LHCN-M2 (cell line): ENCODE measurements around the gene NSL1. TPM values are rescaled to one million over a fixed set of nuclear protein-coding genes. Genes with fewer than 3 reads are reported as not detected.
A peak's percentile ranks its signal among the peaks of the same experiment; 100 is the strongest.
"Not testable (repeated sequence)": the region's sequence is repeated elsewhere in the genome, so short reads cannot be mapped to it uniquely, and the experiment has no call there.

Source experiments
- DNase-seq: peaks from one replicate; pipeline ENCODE4 v3.0.0-alpha.2; 2012; ENCODE audit warnings: low read depth
- total RNA-seq: library from RNA; depleted of rRNA; stranded (reverse); fragments of >200 nt; gene quantifications from 2 replicates; pipeline ENCODE4 v1.2.3, GENCODE V29; 2014

The NSL1 gene
- total RNA-seq, 1 experiment from 2014 or later, result 36.2 TPM

DNA sequence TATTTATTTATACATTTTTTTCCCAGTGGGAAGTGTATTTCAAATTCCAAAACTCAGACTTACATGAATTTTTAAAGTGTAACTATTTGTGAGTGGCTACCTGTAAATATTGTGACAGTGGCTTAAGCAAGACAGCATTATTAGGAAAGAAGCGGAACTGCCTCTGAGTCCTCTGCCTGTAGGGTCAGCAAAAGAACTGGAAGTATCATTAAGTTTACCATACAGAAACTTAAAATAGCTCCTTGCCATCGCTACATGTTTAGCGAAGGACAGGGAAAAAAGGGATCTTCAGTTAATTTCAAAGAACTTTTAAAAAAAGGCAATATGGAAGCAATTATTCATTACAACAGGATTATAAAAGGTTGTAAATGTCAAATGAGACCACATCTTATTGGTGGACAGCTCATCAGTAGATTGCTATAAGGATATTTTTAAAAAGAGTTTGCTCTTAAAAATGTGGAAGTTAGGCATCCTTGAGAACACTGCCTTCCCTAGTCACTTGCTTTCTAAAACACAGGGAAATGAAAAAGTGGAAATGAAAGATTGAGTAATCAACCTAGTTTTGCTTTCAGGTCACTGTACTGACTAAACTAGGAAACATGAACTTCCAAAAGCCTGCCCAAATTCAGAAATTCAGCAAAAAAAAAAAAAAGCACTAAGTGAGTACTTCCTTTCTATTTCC is 39.2 kb downstream of the NSL1 start:
- peak; percentile 14 for DNase-seq

DNA sequence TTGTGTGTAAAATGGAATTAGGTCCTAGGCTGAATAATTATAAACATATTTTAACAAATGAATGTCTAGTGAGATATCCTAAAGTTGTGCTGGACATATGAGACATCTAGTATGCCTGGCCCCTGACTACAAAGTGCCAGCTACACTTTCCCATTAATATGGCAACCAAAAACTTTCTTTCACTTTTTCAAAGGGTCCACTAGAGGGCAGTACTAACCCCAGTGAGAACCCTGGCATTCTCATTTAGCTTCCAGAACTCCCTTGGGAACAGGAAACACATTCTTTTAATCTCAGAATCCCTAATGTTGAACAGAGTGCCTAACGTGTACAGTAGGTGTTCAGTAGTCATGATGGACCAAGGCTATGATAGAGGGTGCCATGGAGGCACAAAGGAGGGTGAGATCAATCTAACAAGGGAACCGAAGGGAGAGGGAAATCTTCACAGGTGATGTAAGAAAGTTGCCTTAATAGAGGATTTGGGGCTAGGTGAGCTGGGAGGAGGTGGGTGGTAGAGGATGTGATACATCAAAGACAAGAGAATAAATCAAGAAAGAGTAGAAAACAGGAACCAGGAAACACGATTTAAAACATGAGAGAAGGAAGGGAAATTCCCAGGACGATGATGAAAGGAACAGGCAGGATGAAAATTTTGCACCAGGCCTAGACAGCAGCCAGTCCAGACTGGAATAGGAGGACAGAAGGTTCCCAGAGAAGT is 41.6 kb downstream of the NSL1 start:
- DNase-seq, result peak; percentile 81

- DNase-seq, result no peak
Measured at GRCh38 chr1:212746546-212746945, 45.0 kb downstream of the NSL1 start.

DNA sequence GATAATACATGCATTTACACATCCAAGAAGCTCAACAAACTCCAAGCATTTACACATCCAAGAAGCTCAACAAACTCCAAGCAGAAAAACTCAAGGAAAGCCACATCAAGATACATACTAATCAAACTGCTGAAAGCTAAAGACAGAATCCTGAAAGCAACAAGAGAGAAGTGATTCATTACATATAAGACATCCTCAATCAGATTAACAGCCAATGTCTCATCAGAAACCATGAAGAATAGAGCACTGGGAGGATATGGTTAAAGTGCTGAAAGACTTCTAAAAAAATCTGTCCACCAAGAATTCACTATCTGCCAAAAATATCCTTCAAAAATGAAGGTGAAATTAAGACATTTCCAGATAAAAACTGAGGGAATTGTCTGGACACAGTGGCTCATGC is 46.3 kb downstream of the NSL1 start:
- DNase-seq, result no peak

DNA sequence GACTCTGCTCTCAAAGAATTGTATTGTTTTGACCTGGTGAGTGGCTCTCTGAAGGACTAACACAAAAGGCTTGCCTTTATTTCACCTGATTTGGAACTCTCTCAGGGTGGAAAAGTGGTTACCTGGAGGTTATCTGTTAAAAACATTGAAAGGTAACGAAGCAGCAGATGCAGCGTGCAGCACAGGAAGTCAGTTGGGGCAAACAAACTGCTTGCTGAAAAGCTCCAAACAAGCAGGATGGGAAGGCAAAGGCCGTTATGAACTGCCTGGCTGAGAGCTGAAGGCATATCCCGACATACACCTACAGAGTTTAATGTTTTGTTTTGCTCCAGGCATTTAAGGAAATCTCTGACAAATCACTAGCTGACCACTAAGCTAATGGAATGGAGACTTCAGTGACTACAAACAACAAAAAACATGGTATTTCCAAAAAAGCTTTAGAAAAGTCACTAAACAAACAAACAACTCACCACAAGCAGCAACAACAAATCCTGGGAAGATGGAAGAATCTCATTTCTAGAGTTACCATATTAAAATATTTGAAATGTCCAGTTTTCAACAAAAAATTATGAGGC is 47.6 kb downstream of the NSL1 start:
- peak; percentile 57 for DNase-seq

DNA sequence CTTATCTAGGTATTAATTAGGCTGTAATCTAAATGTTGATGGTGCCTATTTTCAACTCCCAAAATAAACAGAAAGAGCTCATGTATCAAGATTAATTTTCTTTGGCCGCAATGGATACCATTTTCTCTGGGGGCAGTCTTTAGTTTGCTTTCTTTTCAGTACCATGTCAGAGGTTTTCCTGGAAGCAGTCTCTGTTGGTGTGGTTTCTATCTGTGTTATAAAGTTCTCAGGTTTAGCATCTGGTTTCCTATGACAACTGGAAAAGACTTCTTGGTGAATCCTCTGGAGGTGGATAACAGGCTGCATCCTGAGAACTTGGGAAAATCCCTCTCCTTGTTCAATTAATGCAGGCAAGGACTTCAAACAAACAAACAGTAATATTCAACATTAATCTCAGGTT is 53.2 kb downstream of the NSL1 start:
- peak; percentile 37 for DNase-seq

GRCh38 chr1:212737559-212737958 is 54.0 kb downstream of the NSL1 start:
- no peak for DNase-seq

GRCh38 chr1:212733109-212733508 is 58.5 kb downstream of the NSL1 start:
- DNase-seq, result no peak

GRCh38 chr1:212731630-212732029 is 59.9 kb downstream of the NSL1 start:
- no peak for DNase-seq

DNA sequence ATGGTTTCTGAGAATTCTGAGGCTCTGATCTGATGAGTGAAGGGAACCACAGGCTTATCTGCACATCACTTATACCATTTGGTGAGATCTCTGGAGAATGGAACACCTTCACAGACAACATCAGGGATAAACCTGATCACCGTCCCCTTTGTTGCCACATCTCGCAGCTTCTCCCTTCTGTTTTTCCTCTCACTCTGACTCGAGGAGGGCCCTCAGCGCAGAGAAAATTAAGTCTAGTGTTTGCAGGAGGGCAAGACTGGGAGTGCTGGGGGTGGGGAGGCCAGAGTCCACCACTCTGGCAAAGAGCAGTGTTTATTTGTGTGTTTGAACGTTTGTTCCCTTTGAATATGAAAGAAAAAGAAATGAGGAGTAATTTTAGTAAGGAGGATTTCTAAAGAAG is 63.0 kb downstream of the NSL1 start:
- no peak for DNase-seq

DNA sequence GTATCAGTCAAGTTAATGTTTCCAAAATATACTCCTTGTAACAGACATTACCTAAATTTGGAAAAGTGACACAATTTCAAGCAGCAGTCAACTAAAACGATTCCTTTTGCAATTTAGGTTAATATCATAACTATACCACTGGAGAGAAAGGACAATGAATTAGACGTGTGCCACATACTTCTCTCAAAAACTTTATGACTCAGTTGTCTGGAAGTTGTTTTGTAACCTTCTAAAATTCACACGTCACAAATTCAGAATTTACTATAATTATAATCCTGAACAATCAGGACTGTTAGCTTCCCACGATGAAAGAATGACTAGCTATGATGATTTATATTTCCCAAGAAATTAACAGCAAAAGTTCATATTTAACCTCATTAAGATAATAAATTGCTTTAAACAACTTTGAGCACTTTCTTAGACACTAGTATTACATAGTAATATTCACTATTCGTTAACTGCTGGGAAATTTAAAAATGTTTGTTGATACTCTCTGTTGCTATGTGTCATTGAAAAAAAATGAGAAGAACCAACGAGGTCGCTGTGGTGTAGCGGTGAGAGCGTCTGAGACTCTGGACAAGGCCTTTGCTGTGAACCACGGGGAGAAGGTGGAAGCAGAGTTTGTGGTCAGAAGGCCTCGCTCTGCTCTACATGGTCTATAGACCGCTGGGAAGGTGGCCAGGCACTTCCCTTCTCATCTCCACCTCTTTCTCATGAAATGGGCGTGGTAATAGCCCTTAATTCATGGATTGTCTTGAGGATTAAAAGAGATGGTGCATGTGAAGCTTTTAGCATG is 64.0 kb downstream of the NSL1 start:
- DNase-seq, result peak; percentile 89

DNA sequence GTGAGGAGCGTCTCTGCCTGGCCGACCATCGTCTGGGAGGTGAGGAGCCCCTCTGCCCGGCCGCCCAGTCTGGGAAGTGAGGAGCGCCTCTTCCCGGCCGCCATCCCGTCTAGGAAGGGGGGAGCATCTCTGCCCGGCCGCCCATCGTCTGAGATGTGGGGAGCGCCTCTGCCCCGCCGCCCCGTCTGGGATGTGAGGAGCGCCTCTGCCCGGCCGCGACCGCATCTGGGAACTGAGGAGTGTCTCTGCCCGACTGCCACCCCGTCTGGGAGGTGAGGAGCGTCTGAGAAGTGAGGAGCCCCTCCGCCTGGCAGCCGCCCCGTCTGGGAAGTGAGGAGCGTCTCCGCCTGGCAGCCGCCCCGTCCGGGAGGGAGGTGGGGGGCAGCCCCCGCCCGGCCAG is 66.9 kb downstream of the NSL1 start:
- DNase-seq, result not testable (repeated sequence)

DNA sequence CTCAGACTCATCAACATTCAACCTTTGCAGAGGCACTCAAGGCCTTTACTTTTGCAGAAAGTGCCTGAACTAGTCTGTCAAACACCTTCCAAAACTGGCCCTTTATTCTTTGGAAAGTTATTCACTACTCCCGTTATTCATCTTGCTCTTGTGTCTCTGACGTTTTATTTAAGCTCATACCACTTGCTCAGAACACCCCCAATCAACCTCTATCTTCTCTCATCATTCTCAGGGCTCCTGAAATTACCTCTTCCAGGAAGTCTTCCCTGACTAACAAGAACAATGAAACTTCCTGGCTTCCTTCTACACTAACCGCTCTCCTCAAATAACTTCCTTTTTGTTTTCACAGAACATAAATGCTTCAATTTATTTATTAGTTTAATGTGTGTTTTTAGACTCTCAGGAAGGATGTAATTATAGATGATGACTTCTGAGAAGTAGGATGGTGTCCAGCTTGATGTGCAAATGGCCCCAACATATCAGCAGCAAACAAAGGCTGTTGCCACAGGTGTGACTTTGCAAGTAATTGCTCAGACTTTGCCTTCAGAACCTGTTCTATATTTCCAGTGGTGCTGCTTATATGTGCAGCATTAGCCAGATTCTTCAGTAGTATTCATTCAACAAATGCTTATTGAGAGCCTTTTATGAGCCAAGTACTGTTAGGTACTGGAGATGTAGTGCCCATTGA is 69.2 kb downstream of the NSL1 start:
- no peak for DNase-seq

DNA sequence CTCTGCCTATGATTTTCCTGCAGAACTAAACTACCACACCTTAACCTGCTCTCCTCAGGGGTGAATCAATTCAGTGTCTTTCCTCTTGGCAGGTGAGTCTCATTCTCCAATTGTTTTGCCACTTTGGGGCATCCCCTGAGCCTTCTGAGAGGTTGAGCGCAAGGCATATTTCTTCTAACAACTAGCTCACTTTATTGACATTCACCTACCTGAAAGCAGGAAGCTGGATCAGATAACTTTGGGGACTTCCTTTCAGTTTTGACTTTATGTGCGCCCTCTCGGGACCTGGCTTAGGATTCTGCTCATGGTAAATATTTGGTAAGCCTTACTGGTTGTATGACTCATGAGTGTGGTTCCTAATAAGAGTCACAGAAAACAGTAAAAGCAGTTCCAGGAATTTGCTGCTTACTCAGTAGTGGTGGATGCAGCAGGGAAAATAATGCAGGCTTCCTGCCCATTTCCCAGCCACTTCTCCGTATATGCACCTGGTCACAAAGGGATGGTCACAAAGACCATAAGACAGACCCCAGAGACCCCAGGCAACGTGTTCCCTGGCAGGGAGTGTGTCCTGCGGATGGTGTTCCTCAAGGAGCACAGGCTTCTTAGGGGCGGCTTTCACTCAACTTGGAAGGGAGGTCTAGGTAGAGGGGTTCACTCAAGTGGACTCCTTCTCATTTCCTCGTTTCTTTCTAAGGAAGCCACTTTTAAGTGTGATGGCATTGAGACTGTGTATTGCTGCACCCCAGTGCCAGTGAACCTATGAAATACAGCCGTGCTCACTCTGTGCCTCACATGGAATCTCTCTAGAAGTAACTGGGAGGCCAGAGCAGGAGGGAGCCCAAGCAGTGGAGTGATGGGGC is 70.0 kb downstream of the NSL1 start:
- peak; percentile 83 for DNase-seq

DNA sequence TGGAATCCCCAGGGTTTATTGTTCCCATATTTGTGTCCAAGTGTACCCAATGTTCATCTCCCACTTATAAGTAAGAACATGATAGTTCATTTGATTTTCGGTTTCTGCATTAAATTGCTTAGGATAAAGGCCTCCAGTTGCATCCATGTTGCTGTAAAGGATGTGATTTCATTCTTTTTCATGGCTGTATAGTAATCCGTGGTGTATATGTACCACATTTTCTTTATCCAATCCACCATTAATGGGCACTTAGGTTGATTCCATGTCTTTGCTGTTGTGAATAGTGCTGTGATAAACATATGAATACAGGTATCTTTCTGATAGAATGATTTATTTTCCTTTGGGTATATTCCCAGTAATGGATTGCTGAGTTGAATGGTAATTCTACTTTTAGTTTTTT is 71.9 kb downstream of the NSL1 start:
- DNase-seq, result no peak

DNA sequence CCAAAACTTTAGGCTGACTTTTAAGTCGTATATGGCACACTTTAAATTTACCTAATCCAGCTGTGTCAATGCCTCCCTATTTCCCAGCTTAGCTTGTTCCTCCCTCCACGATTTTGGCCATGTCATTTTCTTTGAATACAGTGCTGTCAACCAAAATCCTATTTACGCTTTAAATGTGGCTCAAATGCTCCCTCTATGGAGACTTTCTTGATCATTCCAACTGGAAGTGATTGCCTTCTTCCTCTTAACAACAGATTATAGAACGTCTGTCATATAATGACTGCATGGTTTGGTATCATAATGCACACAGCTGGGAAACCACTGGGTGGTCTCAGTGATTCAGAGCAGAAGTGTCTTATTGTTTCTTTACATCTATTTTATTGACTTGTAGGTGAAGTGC is 73.1 kb downstream of the NSL1 start:
- peak; percentile 24 for DNase-seq

DNA sequence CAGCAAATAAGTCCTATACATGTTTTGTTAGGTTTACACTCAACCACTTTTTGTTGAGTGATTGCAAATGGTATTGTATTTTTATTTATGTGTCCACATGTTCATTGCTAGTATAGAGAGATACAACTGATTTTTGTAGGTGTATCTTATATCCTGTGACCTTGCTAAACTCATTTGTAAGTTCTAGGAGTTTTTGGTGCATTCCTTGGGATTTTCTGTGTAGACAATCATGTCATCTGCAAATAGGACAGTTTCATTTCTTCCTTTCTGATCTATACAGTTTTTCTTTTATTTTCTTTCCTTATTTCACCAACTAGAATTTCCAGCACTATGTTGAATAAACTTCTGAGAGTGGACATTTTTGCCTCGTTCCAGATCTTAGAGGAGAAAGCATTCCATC is 75.4 kb downstream of the NSL1 start:
- no peak for DNase-seq

DNA sequence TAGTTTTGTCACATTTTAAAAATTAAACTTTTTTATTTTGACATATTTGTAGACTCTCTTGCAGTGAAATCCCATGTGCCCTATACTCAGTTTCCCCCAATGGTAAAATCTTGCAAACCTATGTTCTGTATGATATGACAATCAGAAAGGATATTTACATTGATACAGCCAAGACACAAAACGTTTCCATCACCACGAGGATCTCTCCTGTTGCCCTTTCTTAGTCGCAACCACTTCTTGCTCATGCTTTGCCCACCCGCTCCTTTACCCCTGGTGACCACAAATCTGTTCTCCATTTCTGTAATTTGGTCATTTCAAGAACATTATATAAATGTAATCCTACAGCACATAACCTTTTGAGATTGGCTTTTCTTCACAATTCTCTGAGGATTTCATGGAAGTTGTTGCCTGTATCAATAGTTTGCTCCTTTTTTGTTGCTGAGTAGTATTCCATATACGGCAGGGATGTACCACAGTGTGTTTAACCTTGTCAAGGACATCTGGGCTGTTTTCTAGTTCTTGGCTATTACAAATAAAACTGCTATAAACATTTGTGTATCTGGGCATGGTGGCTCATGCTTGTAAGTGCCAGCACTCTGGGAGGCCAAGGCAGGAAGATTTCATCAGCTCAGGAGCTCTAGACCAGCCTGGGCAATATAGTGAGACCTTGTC is 78.0 kb downstream of the NSL1 start:
- no peak for DNase-seq

GRCh38 chr1:212712451-212713303 is 78.9 kb downstream of the NSL1 start:
- DNase-seq, result peak; percentile 46
